DND-41 (cell line): ENCODE data around the gene SRPRB.

ENCODE experiments used
- CTCF ChIP-seq: IDR thresholded peaks from 2 replicates; pipeline ENCODE4 v1.5.1; 2012; ENCODE audit warnings: borderline replicate concordance, low read length, moderate library complexity, mild to moderate bottlenecking; ENCODE audit not compliant: poor library complexity, severe bottlenecking; ENCODE audit errors: extremely low read depth
- EZH2 ChIP-seq: IDR thresholded peaks from 3 replicates; pipeline ENCODE4 v1.6.1; 2012; ENCODE audit warnings: borderline replicate concordance, low read depth, mild to moderate bottlenecking, moderate library complexity, low read length, inconsistent platforms; ENCODE audit not compliant: severe bottlenecking

DNA sequence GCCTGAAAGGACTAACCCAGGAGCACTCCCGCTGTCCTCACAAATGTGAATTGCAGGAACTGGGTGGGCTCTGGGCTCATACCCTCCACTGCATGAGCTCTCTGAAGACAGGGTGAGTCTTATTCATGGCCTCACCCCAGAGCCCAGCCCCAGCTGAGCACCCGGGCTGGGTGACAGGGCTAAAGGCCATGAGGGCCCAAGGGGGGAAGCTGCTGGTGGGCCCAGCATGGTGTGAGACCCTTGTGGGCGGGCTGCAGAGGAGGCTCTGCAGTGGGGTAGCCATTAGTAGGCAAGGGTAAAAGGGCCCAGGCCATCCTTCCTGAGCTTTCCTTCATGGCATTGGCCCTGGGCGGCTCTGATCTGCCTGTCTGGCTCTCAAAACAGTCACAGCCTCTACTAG lies 30.3 kb downstream of the SRPRB start:
- TF ChIP-seq CTCF (no peak), EZH2 (no peak)
